Large intestine (tissue), 3 donors: Measurements from ENCODE around the gene RAB11B. TPM values are rescaled to one million over a fixed set of nuclear protein-coding genes. Genes with fewer than 3 reads are reported as not detected.
"Not testable (repeated sequence)": the region's sequence is repeated elsewhere in the genome, so short reads cannot be mapped to it uniquely, and the experiment has no call there.

Source experiments
- DNase-seq, 2 donors: peaks; one replicate each; pipeline versions ENCODE4 v3.0.0 to v3.0.0-alpha.2; 2013
- H3K27ac ChIP-seq: one replicate; pipeline ENCODE4 v1.5.1; 2013; ENCODE audit warnings: low read length
- H3K27me3 ChIP-seq: 2 replicates; pipeline ENCODE4 v1.6.1; 2013; ENCODE audit warnings: low read length; ENCODE audit not compliant: control insufficient read depth, insufficient read depth
- H3K36me3 ChIP-seq: 2 replicates; pipeline ENCODE4 v1.6.1; 2013; ENCODE audit warnings: low read length; ENCODE audit not compliant: control insufficient read depth, insufficient read depth
- H3K4me1 ChIP-seq: one replicate; pipeline ENCODE4 v1.6.1; 2013; ENCODE audit warnings: low read length; ENCODE audit not compliant: control insufficient read depth, insufficient read depth
- H3K4me3 ChIP-seq: one replicate; pipeline ENCODE4 v1.5.1; 2013; ENCODE audit warnings: low read length
- H3K9me3 ChIP-seq: one replicate; pipeline ENCODE4 v1.6.1; 2013; ENCODE audit warnings: mild to moderate bottlenecking, low read depth, low read length, moderate library complexity; ENCODE audit not compliant: control insufficient read depth
- WGBS: methylation state at CpG from one replicate; pipeline ENCODE4 v1.1.5; 2013; ENCODE audit warnings: low lambda C conversion rate; ENCODE audit not compliant: insufficient coverage; 5-methylcytosine and 5-hydroxymethylcytosine counted together
- polyA plus RNA-seq: library from polyadenylated mRNA; unstranded; fragments of 120-200 nt; gene quantifications from one replicate; pipeline ENCODE4 v1.2.1, GENCODE V29; 2013

Gene RAB11B
- polyA plus RNA-seq, 1 donor, result 96.4 TPM

- H3K36me3 ChIP-seq, H3K27ac ChIP-seq: not testable (repeated sequence)
Observed at GRCh38 chr19:8385566-8385965, 4.6 kb upstream of the RAB11B start.

DNA sequence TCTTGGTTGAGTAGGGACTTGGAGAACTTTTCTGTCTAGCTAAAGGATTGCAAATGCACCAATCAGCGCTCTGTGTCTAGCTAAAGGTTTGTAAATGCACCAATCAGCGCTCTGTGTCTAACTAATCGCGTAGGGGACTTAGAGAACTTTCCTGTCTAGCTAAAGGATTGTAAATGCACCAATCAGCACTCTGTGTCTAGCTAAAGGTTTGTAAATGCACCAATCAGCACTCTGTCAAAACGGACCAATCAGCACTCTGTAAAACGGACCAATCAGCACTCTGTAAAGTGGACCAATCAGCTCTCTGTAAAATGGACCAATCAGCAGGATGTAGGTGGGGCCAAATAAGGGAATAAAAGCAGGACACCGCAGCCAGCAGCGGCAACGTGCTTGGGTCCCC, 3.7 kb upstream of the RAB11B start:
- WGBS, result no CpG with 5 or more reads among the region's 9 CpGs
- not testable (repeated sequence) for H3K27ac ChIP-seq, H3K27me3 ChIP-seq, H3K9me3 ChIP-seq, H3K4me3 ChIP-seq, H3K36me3 ChIP-seq, DNase-seq
- H3K4me1 ChIP-seq, result peaks cover 11% of the 10 kb centered on the region

More at GRCh38 chr19:8385566-8385965, 4.6 kb upstream of the RAB11B start:
- DNase-seq, result peak in 1 of 2 donors; percentile 26
- H3K4me1 ChIP-seq, H3K27me3 ChIP-seq, H3K9me3 ChIP-seq, H3K4me3 ChIP-seq: not testable (repeated sequence)
- WGBS, result no CpG with 5 or more reads among the region's 3 CpGs

- WGBS, result no CpG with 5 or more reads among the region's 4 CpGs
- H3K27me3 ChIP-seq, result no peaks in the 10 kb centered on the region
- H3K36me3 ChIP-seq, result no peaks in the 10 kb centered on the region
- no peak for DNase-seq
- H3K4me3 ChIP-seq, result no peak overlapping the region
- no peaks in the 10 kb centered on the region for H3K9me3 ChIP-seq
- no peak overlapping the region for H3K27ac ChIP-seq
- H3K4me1 ChIP-seq, result peaks cover 14% of the 10 kb centered on the region
Observed at GRCh38 chr19:8386990-8387389, 3.2 kb upstream of the RAB11B start.

DNA sequence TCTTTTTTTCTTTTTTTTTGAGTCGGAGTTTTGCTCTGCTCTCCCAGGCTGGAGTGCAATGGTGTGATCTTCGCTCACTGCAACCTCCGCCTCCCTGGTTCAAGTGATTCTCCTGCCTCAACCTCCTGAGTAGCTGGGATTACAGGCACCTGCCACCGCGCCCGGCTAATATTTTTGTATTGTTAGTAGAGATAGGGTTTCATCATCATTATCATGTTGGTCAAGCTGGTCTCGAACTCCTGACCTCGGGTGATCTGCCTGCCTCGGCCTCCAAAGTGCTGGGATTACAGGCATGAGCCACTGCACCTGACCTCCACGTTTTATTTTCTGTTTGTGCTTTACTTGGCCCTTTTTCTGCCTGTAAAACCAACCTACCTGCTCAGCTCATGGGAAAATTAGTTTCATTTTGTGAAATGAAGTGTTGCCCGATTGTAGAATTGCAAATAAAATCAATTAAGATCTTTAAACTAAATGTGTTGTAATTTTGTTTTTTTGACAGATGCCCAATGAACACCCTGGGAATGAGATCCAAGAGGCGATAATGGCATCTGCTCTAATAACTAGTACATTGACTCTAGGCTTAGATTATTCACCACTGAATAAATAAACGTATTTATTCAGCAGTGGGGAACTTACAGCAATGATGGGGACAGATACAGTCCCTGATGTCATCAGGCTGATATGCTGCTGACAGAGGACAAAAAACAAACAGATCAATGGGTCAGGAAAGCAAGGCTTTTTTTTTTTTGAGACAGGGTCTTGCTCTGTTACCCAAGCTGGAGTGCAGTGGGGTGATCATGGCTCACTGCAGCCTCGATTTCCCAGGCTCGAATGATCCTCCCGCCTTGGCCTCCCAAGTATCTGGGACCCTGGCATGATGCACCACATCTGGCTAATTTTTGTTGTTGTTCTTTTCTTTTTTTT, 2.2 kb upstream of the RAB11B start:
- Histone ChIP-seq H3K27me3 (no peaks in the 10 kb centered on the region), H3K36me3 (no peaks in the 10 kb centered on the region), H3K27ac (peak overlapping the region; percentile 7), H3K4me3 (no peak overlapping the region), H3K4me1 (peaks cover 15% of the 10 kb centered on the region), H3K9me3 (no peaks in the 10 kb centered on the region)
- peak in 1 of 2 donors; percentile 32 for DNase-seq
- WGBS, result 68% methylated on average over 7 of the region's 16 CpGs

DNA sequence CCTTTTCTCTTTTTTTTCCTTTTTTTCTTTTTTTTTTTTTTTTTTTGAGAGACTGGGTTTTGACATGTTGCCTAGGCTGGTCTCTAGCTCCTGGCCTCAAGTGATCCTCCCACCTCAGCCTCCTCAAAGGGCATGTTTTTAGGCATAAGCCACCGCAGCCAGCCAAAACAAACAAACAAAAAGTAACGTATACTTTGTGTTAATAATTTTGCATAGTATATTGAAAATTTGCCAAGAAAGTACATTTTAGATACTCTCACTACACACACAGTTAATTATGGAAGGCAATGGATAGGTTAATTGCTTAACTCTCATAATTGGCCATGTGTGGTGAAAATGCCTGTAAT, 1.6 kb upstream of the RAB11B start:
- no peak for DNase-seq
- WGBS, result no CpG with 5 or more reads among the region's 2 CpGs
- H3K27ac ChIP-seq, result peak overlapping the region; percentile 7
- no peaks in the 10 kb centered on the region for H3K27me3 ChIP-seq
- peaks cover 15% of the 10 kb centered on the region for H3K4me1 ChIP-seq
- no peaks in the 10 kb centered on the region for H3K9me3 ChIP-seq
- no peak overlapping the region for H3K4me3 ChIP-seq
- peaks cover 1% of the 10 kb centered on the region for H3K36me3 ChIP-seq

GRCh38 chr19:8390617-8390981, 439 bp downstream of the RAB11B start:
- H3K9me3 ChIP-seq, result no peaks in the 10 kb centered on the region
- peaks cover 15% of the 10 kb centered on the region for H3K4me1 ChIP-seq
- peak; percentile 84 to 88 for DNase-seq
- H3K27ac ChIP-seq, result peak overlapping the region; percentile 93
- H3K36me3 ChIP-seq, result peaks cover 4% of the 10 kb centered on the region
- H3K4me3 ChIP-seq, result peak overlapping the region; percentile 61
- WGBS, result no CpG with 5 or more reads among the region's 28 CpGs
- H3K27me3 ChIP-seq, result no peaks in the 10 kb centered on the region

DNA sequence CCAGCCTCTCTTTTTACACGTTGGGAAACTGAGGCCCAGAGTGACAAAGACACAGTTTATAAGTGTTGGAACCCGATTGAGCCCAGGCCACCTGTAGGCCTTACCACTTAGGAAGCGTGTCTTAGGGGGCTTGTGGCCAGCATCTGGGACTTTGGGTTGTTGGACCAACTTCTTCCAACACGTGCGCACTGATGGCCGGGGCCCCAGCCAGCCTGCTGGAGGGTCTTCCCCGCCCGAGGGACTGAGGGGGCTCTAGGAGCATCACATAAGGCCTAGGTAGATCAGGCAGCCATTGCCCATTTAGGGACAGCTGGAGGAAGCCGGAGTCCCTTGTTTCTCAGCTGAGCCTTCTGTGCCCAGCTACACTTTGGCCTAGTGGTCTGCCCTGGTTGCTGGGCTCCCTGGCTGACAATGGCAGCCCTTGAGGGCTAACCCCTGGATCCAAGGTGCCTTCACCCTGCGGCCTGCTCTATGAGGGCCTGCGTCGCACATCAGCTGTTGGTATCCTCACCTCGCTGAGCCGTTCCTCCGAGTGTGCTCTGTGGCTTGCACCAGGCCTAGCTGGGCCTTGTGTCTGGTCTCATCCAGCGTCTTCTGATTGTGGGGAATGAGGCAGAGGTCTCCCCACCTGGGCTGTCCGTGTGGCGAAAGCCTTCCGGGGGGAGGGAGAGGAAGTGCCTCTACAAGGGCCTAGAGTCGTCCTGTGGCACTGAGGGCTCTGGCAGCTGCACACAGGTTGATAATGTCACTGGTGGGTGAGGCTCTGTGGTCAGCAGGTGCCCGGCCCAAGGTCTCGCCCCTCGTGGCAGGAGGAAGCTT, 1.2 kb downstream of the RAB11B start:
- WGBS, result no CpG with 5 or more reads among the region's 23 CpGs
- Histone ChIP-seq H3K4me3 (peak overlapping the region; percentile 17), H3K9me3 (no peaks in the 10 kb centered on the region), H3K27me3 (no peaks in the 10 kb centered on the region), H3K27ac (no peak overlapping the region), H3K4me1 (peaks cover 15% of the 10 kb centered on the region), H3K36me3 (peaks cover 7% of the 10 kb centered on the region)
- no peak for DNase-seq

DNA sequence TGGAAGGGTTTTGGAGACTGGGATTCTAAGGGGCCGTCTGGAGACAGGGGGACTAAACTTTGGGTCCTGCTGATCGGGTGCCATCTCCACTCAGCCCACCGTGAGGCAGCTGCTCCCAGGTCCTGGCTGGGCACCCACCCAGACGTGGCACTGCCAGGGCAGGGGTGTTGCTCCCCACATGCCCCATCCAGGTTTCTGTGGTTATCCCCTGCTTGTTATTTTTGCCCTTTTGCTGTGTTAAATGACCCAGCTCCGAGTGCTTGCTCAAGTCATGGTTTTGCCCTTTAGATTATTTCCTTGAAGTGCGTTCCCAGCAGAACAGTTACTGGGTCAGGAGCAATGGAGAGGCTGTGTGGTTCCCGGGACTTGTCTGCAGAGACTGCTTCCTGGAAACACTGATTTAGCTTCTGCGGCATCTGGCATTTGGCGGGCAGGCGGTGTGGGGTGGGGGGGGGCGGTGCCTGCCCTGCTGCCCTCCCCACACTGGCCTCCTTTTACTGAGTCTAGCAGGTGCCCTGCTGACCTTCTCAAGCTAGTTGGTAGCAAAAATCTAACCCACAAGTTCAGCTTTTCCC, 1.9 kb downstream of the RAB11B start:
- H3K4me3 ChIP-seq, result no peak overlapping the region
- H3K9me3 ChIP-seq, result no peaks in the 10 kb centered on the region
- no CpG with 5 or more reads among the region's 11 CpGs for WGBS
- no peaks in the 10 kb centered on the region for H3K27me3 ChIP-seq
- peaks cover 15% of the 10 kb centered on the region for H3K4me1 ChIP-seq
- no peak overlapping the region for H3K27ac ChIP-seq
- DNase-seq, result no peak
- H3K36me3 ChIP-seq, result peaks cover 7% of the 10 kb centered on the region

- Histone ChIP-seq H3K27ac (no peak overlapping the region), H3K4me1 (peaks cover 15% of the 10 kb centered on the region), H3K9me3 (no peaks in the 10 kb centered on the region), H3K36me3 (peaks cover 9% of the 10 kb centered on the region), H3K27me3 (no peaks in the 10 kb centered on the region), H3K4me3 (no peak overlapping the region)
- no peak for DNase-seq
- WGBS, result no CpG with 5 or more reads among the region's 8 CpGs
Observed at GRCh38 chr19:8393192-8393870, 3.2 kb downstream of the RAB11B start.

DNA sequence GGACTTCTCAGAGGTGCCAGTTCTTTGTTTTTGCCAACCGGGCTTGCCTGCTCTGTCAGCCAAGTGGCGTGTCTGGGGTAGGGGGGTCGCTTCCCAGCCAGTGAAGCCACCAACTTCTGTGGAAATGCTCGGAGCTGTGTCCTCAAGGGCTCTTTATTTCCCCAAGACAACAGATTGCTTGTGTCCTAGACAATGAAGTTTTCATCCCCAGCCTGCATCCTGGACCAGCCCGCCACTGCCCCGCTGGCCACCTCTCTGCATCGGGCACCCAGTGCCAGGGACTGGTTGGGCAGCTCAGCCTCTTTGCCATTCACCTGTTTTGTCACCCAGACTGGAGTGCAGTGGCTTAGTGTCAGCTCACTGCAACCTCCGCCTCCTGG, 3.7 kb downstream of the RAB11B start:
- H3K4me1 ChIP-seq, result peaks cover 15% of the 10 kb centered on the region

More for the DNA sequence above, 3.7 kb downstream of the RAB11B start:
- no peaks in the 10 kb centered on the region for H3K27me3 ChIP-seq
- no peak overlapping the region for H3K27ac ChIP-seq
- no peak overlapping the region for H3K4me3 ChIP-seq
- WGBS, result no CpG with 5 or more reads among the region's 8 CpGs
- H3K36me3 ChIP-seq, result peaks cover 9% of the 10 kb centered on the region
- no peaks in the 10 kb centered on the region for H3K9me3 ChIP-seq
- no peak for DNase-seq
